Measurements from ENCODE around the gene KIF26A.

Gene KIF26A

GRCh38 chr14:104211741-104212140 lies 73.4 kb downstream of the KIF26A start:
- no peak for DNase-seq

GRCh38 chr14:104212206-104213095 lies 74.1 kb downstream of the KIF26A start:
- DNase-seq, result no peak

DNA sequence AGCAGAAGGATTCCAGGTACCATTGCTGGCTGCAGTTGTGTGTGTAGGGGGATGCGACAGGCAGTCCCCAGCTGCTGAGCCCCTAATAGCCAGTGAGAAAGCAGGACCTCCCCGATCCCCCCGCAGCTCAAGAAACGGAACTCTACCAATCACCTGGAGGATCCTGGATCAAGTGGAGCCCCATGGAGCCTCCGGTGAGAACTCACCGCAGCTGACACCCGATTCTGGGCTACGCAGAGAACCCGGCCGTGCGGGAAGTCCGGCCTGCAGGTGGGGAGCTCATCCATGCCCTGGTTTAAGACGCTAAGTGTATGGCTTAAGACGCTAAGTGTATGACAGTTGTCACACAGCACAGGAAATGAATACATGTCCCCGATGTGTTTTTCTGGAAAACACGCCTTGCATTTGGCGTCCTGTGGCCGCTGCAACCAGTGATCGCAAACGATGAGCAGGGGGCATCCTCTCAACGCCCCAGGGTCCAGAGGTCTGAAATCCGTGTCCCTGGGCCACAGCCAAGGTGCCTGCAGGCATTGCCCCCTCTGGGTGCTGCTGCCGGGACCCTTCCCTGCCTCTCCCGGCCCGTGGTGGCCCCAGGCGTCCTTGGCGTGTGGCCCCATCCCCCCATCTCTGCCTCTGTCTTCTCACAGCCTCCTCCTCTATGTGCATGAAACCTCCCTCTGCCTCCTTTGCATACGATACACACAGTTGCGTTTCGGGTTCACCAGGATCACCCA lies 75.1 kb downstream of the KIF26A start:
- DNase-seq, result no peak

DNA sequence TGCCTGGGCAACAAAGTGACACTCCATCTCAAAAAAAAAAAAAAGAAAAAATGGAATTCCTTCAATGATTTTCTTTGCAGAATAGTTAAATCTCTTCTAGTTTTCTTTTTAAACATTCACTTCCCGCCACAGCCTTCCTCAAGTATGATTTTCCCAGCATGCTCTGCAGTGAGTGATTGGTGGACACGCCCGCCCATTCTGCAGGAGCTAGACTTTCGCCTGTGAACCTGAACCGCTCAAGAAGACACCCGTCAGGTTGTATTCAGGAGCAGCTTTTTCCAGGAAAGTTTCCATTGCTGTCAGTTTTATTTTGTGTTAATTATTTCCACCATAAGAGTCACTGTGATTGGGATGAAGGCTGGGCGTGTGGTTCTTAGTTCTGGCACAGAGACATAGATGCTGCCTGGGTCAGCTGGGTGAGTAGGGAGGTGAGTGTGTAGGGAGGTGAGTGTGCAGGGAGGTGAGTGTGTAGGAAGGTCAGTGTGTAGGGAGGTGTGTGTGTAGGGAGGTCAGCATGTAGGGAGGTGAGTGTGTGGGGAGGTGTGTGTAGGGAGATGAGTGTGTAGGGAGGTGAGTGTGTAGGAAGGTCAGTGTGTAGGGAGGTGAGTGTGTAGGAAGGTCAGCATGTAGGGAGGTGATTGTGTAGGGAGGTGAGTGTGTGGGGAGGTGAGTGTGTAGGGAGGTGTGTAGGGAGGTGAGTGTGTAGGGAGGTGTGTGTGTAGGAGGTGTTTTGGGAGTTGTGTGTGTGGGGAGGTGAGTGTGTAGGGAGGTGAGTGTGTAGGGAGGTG lies 76.2 kb downstream of the KIF26A start:
- no peak for DNase-seq

DNA sequence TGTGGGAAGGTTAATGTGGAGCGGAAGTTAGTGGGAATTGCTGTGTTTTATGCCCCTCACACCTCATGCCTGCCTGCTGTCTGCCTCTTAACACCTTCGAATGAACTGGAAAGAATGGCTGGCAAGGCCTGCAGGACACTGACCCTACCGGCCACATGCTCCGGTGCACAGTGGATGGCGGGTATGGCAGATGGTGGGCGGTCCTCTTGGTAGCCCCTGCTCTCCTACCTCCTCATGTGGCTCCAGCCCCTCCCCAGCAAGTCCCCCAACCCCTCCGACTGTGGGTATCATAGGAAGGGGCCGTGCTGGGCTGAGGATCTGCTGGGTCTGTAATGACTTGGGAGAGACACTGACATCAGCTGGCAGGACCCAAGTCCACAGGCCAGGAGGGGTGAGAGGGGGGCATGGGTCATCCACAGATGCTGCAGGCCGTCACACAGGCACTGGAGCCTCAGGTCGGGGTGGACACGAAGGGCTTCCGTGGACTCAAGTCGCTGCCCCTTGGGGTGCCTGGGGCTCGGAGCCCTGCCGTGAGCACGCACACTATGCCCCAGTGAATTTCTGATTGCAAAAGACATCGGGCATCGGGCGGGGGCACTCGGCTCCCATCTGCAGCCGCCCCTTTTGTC lies 77.4 kb downstream of the KIF26A start:
- DNase-seq, result no peak

- DNase-seq, result no peak
These were observed 78.1 kb downstream of the KIF26A start for GRCh38 chr14:104216457-104216856.

DNA sequence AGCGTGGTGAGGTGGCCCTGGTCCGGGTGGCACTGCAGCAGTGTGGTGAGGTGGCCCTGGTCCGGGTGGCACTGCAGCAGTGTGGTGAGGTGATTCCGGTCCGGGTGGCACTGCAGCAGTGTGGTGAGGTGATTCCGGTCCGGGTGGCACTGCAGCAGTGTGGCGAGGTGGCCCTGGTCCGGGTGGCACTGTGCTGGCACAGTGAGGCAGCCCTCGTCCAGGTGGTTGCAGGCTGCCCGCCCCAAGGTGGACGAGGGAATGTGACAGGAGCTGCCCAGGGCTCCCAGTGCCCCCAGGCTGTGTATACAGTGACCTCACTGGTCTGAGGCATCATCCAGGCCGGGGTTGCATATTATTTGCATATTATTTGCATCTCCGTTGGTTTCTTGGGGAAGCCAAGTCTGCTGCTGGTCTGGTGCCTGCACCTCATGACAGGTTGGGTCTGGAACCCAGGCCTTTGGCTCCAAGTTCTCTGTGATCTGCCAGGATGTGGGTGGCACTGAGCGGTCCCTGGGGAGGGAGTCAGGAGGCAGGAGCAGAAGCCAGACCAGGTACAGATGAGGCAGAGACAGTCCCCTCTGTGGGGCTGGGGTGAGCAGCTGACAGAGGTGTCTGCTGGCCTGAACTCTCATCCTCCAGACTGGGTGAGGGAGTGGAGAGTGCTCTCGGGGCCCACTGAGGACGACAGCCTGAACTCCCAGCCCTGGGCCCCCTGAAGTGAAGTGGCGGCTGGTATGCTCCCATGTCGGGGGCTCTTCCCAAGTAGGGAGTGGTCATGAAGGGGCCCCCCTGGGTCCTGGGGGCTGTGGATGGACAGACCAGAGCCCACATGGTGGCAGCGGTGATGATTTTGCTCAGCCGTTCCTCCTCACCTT lies 79.3 kb downstream of the KIF26A start:
- DNase-seq, result no peak

DNA sequence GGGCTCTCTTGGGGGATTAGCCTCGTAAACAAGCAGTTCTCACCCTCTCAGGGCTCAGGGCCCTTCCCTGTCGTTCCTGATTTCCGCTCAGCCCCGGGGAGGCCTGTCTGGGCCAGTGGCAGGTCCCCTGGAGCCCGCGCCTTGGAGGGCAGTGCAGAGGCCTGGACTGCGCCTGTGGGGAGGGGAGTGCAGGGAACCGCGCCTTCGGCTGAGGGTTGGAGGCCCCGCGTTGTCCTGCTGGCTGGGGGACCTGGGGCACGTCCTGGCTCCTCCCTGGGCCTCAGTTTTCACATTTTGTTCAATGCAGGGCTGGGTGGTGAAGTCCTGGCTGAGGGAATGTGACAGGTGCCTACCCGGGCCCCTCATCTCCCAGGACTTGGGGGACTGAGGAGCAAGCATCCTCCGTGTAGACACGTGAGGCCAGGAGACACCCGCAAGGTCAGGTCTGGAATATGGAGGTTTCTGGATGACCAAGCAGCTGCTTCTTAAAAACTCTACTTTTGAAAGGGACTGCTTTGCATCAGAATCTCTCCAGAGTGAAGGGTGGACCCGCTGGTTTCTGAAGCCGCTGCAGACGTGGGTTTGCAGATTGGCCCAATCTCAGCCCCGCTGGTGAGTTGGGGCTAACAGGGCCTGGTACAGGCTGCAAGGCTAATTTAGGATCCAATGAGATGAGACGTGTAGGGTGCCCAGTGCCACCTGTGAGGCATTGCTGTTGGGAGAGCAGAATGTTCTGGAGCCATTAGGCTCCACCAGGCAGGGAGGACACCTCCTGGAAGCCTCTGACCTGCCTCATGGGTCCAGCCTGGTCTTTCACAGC lies 80.2 kb downstream of the KIF26A start:
- DNase-seq, result no peak

DNA sequence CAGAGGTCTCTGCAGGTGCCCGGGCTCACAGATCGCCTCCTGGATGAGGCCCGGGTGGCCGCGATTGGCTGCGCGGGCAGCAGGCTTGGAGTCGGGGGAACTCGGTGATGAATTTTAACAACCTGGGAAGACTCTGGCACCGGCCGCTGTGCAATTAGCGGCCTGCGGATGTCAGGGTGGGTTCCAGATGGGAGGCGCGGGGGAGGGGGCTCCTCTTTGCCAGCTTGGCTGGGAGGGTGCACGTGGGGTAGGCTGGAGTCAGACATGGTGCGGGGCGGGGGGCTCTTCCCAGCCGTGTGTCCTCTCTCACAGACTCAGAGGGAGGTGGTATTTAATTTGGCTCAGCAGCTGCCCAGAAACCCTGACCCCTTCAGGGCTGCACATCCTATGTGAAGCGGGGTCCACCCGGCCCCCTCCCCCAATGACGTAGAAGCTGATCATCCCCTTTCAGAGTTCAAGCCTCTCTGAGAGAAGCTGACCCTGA lies 81.4 kb downstream of the KIF26A start:
- no peak for DNase-seq

GRCh38 chr14:104220215-104221070 lies 82.1 kb downstream of the KIF26A start:
- no peak for DNase-seq

DNA sequence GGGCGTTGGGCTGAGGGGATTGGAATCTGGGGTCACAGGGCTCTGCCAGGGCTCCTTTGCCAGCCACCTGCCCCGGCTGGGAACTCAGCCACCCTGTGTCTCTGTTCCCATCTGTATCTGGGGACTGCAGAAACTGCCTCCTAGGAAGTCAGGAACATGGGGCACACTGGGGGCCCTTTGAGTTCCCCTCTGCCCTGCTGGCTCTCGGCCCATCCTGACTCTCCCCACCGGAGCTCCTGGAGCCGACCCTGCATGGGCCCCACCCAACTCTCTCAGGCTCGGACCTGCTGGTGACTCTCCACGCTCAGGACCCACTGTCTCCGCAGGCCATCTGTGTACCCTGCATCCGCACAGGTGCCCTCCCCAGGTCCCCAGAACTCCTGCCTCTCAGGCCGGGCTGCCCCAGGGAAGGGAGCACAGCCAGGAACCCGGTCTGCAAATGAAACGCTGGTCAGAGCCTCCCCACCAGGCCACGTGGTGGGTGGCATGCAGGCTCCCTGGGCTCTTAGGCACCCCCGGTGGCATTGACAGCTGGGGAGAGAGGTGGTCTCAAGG lies 82.8 kb downstream of the KIF26A start:
- no peak for DNase-seq

GRCh38 chr14:104221636-104222369 lies 83.4 kb downstream of the KIF26A start:
- no peak for DNase-seq

DNA sequence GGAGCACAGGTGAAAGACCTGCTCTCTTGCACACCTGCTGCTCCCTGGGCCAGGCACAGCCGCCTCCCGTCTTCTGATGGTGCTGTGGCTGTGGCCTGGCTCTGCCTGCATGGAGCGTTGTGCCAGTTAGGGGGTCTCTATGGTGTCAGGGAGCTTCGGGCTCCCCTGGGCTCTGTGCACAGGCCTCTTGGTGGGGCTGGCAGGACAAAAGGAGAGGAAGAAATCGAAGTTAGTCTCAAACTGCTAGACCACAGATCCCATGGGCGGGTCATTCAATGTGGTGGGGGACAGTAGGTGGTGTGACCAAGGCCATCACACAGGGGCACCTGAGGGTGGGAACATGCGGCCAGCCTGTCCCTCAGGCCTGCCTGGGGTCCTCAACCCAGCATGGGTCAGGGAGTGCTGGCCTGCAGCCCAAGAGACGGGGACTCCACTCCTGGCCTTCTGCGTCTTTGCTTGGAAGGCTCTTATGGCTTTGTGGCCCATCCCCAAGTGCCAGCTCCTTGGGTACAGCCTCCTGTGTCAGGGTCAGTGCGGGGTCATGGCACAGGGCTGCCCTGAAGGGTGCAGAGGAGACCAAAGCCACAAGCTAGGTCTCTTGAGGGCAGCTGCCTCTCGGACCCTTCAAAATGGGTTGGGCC lies 84.1 kb downstream of the KIF26A start:
- DNase-seq, result no peak

DNA sequence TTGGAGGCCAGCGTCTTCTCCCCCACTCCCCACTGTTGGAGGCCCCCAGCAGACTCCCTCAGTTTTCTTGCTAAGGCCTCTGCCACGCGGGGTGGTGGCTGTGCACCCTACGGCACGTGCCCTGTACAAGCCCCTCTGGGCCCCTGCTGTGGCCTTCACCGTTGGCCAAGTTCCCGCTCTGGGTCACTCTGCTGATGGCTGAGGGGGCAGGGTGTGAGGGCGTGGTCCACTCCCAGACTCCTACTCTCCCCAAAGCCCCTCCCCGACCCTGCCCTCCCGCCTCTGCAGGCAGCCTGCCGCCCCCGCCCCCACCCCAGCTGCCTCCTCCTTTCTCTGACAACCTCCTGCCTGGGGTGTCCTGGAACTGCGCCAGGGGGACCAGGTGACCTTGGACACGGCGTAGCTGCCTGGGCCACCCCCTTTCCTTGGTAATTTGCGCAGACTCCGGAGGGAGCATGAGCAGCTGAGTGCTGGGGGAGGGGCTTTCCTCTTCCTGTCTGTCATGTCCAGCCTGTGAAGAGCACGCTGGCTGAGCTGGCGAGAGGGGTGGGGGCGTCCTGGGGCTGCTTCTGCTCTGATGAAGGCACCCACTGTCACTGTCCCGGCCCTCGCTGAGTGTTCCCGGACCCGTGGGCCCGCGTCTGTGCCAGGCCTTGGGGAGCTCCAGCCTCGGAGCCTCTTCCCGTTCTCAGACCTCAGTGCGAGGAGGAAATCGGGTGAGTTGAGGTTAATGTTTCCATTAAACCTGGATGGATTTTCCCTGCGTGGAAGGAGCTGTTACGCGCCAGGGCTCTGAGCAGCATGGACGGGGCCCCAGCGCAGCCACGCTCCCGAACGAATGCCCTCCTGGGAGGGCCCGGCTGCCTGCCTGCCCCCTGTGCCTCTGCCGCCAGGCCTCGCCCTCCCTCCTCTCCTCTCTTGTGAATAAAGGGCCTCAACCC lies 85.0 kb downstream of the KIF26A start:
- DNase-seq, result no peak

- DNase-seq, result no peak
These were observed 85.7 kb downstream of the KIF26A start for GRCh38 chr14:104224131-104224505.

GRCh38 chr14:104224506-104225277 lies 86.3 kb downstream of the KIF26A start:
- DNase-seq, result no peak
